NCI-H1105 (cell line): ENCODE measurements around the gene THADA.
"Not testable (repeated sequence)": the region's sequence is repeated elsewhere in the genome, so short reads cannot be mapped to it uniquely, and the experiment has no call there.

ENCODE experiments used
- DNase-seq: peaks from one replicate; lab custom pipeline; 2025; lab: John Stamatoyannopoulos, UW

Gene THADA

DNA sequence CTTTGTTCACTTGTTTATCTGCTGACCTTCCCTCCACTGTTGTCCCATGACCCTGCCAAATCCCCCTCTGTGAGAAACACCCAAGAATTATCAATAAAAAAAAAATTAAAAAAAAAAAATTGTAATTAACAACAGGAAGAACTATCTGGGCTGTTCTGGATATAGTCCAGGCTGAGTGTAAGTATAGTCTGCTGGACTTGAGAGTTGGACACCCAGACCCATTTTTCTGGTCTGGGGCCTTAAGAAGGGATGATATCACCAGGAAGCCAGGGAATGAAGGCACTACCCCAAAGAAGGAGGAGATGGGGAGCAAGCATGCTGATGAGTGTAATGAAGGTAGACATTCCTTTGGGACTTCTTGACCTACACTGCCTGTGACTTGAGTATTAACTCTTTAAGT is 297.3 kb downstream of the THADA start:
- no peak for DNase-seq

DNA sequence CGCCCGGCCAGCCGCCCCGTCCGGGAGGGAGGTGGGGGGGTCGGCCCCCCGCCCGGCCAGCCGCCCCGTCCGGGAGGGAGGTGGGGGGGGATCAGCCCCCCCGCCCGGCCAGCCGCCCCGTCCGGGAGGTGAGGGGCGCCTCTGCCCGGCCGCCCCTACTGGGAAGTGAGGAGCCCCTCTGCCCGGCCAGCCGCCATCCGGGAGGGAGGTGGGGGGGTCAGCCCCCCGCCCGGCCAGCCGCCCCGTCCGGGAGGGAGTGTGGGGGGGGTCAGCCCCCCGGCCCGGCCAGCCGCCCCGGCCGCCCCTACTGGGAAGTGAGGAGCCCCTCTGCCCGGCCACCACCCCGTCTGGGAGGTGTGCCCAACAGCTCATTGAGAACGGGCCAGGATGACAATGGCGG is 298.1 kb downstream of the THADA start:
- not testable (repeated sequence) for DNase-seq

GRCh38 chr2:43294973-43295603 is 300.8 kb downstream of the THADA start:
- DNase-seq: no peak

DNA sequence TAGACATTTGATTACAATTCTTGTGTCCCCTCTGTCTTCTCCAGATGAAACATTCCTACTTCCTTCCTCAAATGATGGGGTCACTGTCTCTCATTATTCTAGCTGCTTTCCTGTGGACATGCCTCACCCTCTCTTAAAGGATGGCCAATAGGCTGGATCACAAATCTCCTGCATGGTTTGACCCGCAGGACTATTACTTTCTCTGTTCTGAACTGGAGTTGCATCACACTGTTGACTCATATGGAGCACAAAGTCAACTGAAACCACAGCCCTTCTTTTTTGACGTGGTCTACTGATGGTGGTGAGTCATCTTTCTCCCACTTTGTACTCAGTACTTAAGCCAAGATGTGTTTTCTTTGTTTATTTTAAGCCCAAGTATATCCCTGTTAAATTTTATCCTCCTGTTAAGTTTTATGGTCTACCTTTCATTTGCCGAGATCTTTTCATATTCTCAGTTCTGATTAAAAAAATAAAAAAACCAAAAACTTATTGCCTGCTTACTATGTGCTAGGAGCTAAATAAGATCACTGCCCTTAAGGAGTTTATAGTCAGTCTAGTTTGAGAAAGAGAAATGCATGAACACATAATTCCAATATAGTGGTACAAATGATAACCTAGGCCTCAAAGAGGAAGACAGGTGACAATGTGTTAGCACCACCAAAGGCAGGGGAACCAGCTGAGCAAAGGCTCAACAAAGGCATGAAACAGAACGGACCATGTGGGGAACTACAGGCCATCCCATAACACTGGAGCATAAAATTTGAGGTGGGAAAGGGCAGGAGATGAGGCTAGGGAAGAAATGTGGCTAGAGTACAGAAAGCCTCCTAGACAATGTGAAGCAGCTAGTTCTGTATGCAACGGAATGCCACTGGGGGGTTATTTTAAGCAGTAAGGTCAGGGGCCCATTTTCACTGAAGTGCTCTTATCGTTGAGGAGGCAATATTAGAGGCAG is 301.8 kb downstream of the THADA start:
- DNase-seq: no peak

DNA sequence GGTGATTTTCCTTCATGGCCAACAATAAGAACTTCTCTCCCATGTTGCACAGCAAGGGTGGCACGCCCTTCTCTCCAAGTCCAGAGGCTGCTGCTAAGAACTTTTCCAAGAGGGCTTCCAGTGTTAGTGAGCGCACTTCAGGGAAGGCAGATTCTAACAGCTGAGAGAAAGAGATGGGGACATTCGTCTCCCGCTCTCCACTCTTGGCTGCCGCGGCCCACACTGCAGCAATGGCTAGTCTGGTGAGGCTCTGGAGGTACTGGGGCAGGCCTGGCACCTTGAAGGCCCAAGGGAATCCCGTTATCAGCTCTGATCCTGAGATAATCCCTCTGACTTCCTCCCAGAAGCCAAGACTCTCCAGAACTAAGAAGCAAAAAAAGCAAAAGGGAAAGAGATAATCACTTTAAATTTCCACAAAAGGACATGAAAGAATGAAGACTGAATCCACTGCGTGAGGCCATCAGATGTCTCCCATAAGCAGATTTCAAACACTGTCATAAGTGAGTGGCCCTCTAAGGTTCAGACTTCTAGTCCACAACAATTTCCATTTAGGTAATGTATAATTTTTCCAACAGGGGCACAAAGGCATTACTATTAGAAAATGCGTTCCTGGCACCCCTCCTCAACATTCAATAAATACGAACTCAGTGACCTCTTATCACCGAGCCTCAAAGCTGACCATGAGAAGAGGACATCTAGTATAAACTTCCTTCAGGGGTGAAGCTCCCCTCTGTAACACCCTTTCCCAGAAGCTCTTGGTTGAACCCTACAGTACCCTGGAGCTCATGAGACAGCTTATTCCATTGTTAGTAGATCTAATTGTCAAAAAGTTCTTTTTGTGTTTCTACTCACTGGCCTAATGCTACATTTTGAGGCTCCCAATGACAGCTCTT is 302.7 kb downstream of the THADA start:
- no peak for DNase-seq

- no peak for DNase-seq
Measured at GRCh38 chr2:43292297-43292696, 303.5 kb downstream of the THADA start.

DNA sequence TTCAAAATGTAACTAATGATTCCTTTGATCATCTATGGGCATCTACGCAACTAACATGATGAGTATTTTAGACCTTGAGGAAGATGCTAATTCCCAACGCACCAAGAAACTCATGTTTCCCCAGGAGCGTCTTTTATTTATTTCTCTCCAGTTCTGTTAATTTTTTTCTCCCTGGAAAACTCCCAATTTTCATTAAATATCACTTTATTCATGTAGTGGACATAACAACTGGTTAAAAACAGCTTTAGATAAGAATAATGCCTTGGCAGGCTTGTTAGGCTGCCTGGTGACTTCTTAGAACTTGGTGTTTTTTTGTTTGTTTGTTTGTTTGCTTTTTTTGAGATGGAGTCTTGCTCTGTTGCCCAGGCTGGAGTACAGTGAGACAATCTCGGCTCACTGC is 306.5 kb downstream of the THADA start:
- DNase-seq: no peak

GRCh38 chr2:43288417-43289305 is 307.2 kb downstream of the THADA start:
- DNase-seq: no peak

- DNase-seq: no peak
Measured at GRCh38 chr2:43285987-43286386, 309.9 kb downstream of the THADA start.

GRCh38 chr2:43284967-43285366 is 310.9 kb downstream of the THADA start:
- DNase-seq: no peak

DNA sequence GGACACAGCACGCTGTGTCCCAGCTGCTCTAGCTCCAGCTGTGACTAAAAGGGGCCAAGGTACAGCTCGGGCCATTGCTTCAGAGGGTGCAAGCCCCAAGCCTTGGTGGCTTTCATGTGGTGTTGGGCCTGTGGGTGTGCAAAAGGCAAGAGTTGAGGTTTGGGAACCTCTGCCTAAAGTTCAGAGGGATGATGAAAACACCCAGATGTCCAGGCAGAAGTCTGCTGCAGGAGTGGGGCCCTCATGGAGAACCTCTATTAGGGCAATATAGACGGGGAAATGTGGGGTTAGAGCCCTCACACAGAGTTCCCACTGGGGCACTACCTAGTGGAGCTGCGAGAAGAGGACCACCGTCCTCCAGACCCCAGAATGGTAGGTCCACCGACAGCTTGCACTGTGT is 311.5 kb downstream of the THADA start:
- not testable (repeated sequence) for DNase-seq

DNA sequence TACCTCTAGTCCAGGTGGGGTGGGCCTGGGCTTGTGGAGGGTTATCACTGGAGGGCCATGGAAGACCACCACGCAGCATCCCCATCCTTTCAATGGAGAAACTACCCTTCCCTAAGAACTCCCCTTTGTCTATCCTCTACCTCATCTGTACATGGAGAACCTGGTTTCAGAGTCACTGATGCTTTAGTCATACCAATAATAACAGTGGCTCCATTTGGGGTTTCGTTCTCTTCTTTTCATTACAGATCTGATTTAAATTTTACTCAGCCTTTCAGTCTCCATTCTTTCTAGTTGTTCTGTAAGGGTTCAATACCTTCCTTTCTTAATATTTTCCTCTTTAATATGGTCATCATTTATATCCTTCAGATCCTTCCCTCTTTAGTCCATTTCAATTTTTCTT is 314.8 kb downstream of the THADA start:
- no peak for DNase-seq

DNA sequence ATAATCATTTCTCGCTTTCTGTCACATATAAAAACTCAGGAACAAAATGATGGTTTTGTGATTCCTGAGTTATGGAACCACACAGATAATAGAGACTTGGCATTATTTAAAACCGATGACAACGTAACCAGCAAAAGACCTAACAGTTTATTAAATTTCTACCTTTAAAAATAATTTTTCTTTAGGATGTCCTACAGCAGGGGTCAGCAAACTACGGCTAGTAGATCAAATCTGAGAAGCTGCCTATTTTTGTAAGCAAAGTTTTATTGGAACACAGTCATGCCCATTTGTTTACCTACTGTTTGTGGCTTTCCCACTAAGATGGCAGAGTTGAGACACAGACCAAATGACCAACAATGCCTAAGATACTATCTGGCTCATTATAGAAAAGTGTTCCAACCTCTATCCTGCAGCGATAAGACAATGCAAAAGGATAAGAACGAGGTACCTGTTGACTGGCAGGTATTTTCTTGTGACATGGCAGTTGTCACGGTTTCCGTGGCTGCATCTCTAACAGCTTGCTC is 316.5 kb downstream of the THADA start:
- DNase-seq: no peak

GRCh38 chr2:43278564-43279220 is 317.1 kb downstream of the THADA start:
- DNase-seq: no peak

- DNase-seq: peak; percentile 13
Measured at GRCh38 chr2:43276962-43277391, 318.9 kb downstream of the THADA start.

DNA sequence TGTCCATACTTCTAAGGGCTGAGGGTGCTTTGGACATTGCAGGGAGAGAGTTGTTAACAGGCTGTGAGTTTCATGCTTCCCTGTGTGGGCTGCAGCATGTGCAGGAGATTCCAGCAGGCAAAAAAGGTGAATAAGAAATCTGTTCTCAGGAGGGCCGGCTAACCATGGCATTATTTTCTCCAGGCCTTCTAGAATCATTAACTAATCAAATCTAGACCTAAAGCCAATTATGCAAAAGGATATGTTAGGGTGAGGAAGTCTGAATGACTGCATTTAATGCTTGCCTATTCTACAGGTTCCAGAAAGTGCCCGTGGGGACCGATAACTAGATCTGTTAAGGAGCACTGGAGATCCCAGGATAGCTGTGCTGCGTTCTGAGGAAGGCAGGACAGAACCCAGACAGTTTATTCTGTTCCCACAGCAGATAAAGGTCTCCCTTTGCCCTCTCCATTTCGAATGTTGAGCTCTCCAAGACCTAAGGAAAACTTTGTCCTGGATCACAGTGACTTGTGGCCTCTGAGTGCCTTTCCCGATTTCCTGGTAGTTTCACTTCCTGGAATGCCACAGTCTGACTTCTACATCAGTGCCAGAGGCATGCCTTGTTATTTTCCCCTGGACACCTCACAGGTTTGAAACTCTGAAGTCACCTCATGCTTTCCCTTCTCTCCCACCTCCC is 319.4 kb downstream of the THADA start:
- DNase-seq: no peak

DNA sequence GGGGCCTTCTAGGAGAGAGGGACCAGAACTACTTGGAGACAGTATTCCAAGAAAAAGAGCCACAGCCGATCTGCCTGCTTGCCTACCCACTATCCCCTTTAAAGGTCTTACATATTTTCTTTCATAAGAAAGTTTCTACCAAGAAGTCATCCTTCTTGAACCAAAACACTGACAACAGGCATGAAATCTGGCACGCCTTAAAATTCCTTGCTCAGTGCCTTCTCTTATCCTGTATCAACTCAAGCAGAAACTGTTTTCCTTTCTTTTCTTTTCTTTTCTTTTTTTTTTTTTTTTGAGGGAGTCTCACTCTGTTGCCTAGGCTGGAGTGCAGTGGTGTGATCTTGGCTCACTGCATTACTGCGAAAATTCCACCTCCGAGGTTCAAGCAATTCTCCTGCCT is 321.1 kb downstream of the THADA start:
- DNase-seq: no peak

- no peak for DNase-seq
Measured at GRCh38 chr2:43274055-43274454, 321.8 kb downstream of the THADA start.

GRCh38 chr2:43273529-43273928 is 322.3 kb downstream of the THADA start:
- DNase-seq: no peak
